Cardiac ventricle fibroblast (primary cell): Measurements from ENCODE around the gene POP5. TPM values are rescaled to one million over a fixed set of nuclear protein-coding genes. Genes with fewer than 3 reads are reported as not detected.

ENCODE experiments used
- total RNA-seq: library from RNA; depleted of rRNA; stranded (reverse); fragments of >200 nt; gene quantifications from 2 replicates; pipeline ENCODE4 v1.2.3, GENCODE V29; 2015

POP5 gene
- total RNA-seq = 16.7 and 20.7 TPM in 2 replicates

GRCh38 chr12:120580787-120581723, at the start of gene POP5:
Gene POP5, minus strand, starts transcription at chr12:120581402. Its CDS starts 40 bp downstream, at chr12:120581362.

GRCh38 chr12:120534203-120534702, 46.9 kb downstream of the POP5 start, which contains the start of gene RNF10:
Gene RNF10, plus strand, starts transcription at chr12:120534356. Its CDS starts 456 bp downstream, at chr12:120534812.

GRCh38 chr12:120528861-120529525, 52.2 kb downstream of the POP5 start, which contains the start of gene COQ5:
Gene COQ5, minus strand, starts transcription at chr12:120529158. Its CDS starts 17 bp downstream, at chr12:120529141.

Other genes with a start within 250 kb of the POP5 start
- gene MSI1, start 212.2 kb downstream of the POP5 start, total RNA-seq = not detected in 2 replicates
- gene COX6A1, start 143.3 kb downstream of the POP5 start, total RNA-seq = 355 and 387 TPM in 2 replicates
- 22.5 and 27.4 TPM in 2 replicates for gene TRIAP1, start 135.0 kb downstream of the POP5 start, total RNA-seq
- gene GATC, start 135.0 kb downstream of the POP5 start, total RNA-seq = 15.5 and 15.8 TPM in 2 replicates
- gene SRSF9, start 111.7 kb downstream of the POP5 start, total RNA-seq = 58.2 and 58.8 TPM in 2 replicates
- gene DYNLL1, start 85.3 kb downstream of the POP5 start, total RNA-seq = 242 and 291 TPM in 2 replicates
- 17.8 and 24.1 TPM in 2 replicates for gene COQ5, start 52.2 kb downstream of the POP5 start, total RNA-seq
- gene RNF10, start 47.0 kb downstream of the POP5 start, total RNA-seq = 78.5 and 86.4 TPM in 2 replicates
- gene CABP1, start 59.2 kb upstream of the POP5 start, total RNA-seq = 0.44 TPM in 1 of 2 replicates, not detected in the other
- 72.6 and 74.4 TPM in 2 replicates for gene MLEC, start 105.7 kb upstream of the POP5 start, total RNA-seq
- 23.8 and 25.9 TPM in 2 replicates for gene UNC119B, start 129.1 kb upstream of the POP5 start, total RNA-seq
- 18.6 and 24.5 TPM in 2 replicates for gene ACADS, start 144.4 kb upstream of the POP5 start, total RNA-seq